Naive thymus-derived CD8-positive, alpha-beta T cell (primary cell): ENCODE measurements around the gene GNPDA2. TPM values are rescaled to one million over a fixed set of nuclear protein-coding genes. Genes with fewer than 3 reads are reported as not detected.

Experiments used
- ATAC-seq, 2 donors: fragments of 150-1000 bp; cut with Tn5 transposase in 1 of 2; sonication (Bioruptor Pico), chemical (Tn5 transposase) in 1 of 2; 1 replicate in 1 of 2; 2 replicates in 1 of 2; pipeline ENCODE4 v1.10.0; 2021; ENCODE audit warnings: mild to moderate bottlenecking in 2 of 2, moderate library complexity in 2 of 2
- POLR2A ChIA-PET: fragments of 350-600 bp; sonication (Branson Sonifier 250); formaldehyde crosslinking; loops from one replicate; lab custom pipeline; 2021; ENCODE audit warnings: antibody characterized with exemption; lab: Charles Lee
- DNase-seq, 10 donors: peaks; one replicate each; pipeline versions ENCODE4 v3.0.0 to v3.0.0-alpha.2; 2020 to 2022
- H3K27ac Mint-ChIP-seq, 10 donors: one replicate each; pipeline ENCODE4 v1.8.0; 2020 to 2022; ENCODE audit warnings: mild to moderate bottlenecking in 10 of 10, mixed read lengths in 10 of 10, moderate library complexity in 4 of 10, inconsistent platforms in 1 of 10
- H3K27me3 Mint-ChIP-seq, 5 donors: one replicate each; pipeline ENCODE4 v1.8.0; 2021 to 2022; ENCODE audit warnings: mixed read lengths in 5 of 5
- H3K36me3 Mint-ChIP-seq, 3 donors: one replicate each; pipeline ENCODE4 v1.8.0; 2020 to 2022; ENCODE audit warnings: mixed read lengths in 3 of 3, mild to moderate bottlenecking in 2 of 3, inconsistent platforms in 1 of 3
- H3K4me1 Mint-ChIP-seq, 4 donors: one replicate each; pipeline ENCODE4 v1.8.0; 2021 to 2022; ENCODE audit warnings: mixed read lengths in 4 of 4
- H3K4me3 Mint-ChIP-seq, 10 donors: one replicate each; pipeline ENCODE4 v1.8.0; 2020 to 2022; ENCODE audit warnings: mild to moderate bottlenecking in 10 of 10, mixed read lengths in 10 of 10, moderate library complexity in 6 of 10, inconsistent platforms in 1 of 10
- H3K9me3 Mint-ChIP-seq, 9 donors: one replicate each; pipeline ENCODE4 v1.8.0; 2020 to 2022; ENCODE audit warnings: mixed read lengths in 9 of 9, mild to moderate bottlenecking in 3 of 9, inconsistent platforms in 1 of 9, moderate library complexity in 1 of 9
- polyA plus RNA-seq, 3 donors: library from polyadenylated mRNA; unstranded; fragments of 300-500 nt; fragmentation: Illumina TruSeq; gene quantifications; one replicate each; pipeline ENCODE4 v1.2.3, GENCODE V29; 2021
- total RNA-seq, 8 experiments: library from RNA in 2 of 8; stranded (reverse) in 2 of 8; gene quantifications; one replicate each; pipeline ENCODE4 v1.2.3 and lab custom pipeline; 2021 to 2026

GNPDA2 gene
- total and polyA plus RNA-seq, 5 experiments from 2014 or later = 13.6 to 20.2 (median 15.3) TPM

- peak overlapping the region in 6 of 10 donors; percentile 53 to 93 (median 91) for H3K27ac Mint-ChIP-seq
- peak overlapping the region in 9 of 10 donors; percentile 81 to 97 (median 95) for H3K4me3 Mint-ChIP-seq
- no peak for ATAC-seq
- DNase-seq = no peak
- H3K27me3 Mint-ChIP-seq = peaks cover 0 to 5% (median 0%) of the 10 kb centered on the region in 5 donors
- H3K9me3 Mint-ChIP-seq = no peaks in the 10 kb centered on the region
- POLR2A ChIA-PET = interaction anchor here (1.0 to 4.2 kb wide), 2 partner anchors 11 to 49 kb away, joined by 3 to 46 read pairs; partner anchors contain the start of gene GUF1
- no peaks in the 10 kb centered on the region for H3K36me3 Mint-ChIP-seq
- peaks cover 21 to 44% (median 41%) of the 10 kb centered on the region in 4 donors for H3K4me1 Mint-ChIP-seq
These were observed 1.1 kb upstream of the GNPDA2 start for GRCh38 chr4:44727471-44727870.

GRCh38 chr4:44725726-44726037 lies 674 bp downstream of the GNPDA2 start:
- POLR2A ChIA-PET = interaction anchor here (4.2 kb wide), 1 partner anchor 47 kb away, joined by 46 read pairs; the partner anchor contains the start of gene GUF1
- Mint-ChIP-seq H3K36me3 (peaks cover 0 to 4% (median 0%) of the 10 kb centered on the region in 3 donors), H3K9me3 (no peaks in the 10 kb centered on the region), H3K27ac (peak overlapping the region; percentile 77 to 96 (median 92)), H3K27me3 (peaks cover 0 to 5% (median 0%) of the 10 kb centered on the region in 5 donors), H3K4me1 (peaks cover 24 to 55% (median 47%) of the 10 kb centered on the region in 4 donors), H3K4me3 (peak overlapping the region; percentile 81 to 97 (median 95))
- DNase-seq = no peak
- peak in 1 of 2 donors; percentile 40 for ATAC-seq

- POLR2A ChIA-PET = interaction anchor here (4.2 kb wide), 1 partner anchor 47 kb away, joined by 46 read pairs; the partner anchor contains the start of gene GUF1
- ATAC-seq = no peak
- DNase-seq = no peak
- Mint-ChIP-seq H3K9me3 (no peaks in the 10 kb centered on the region), H3K4me3 (peak overlapping the region; percentile 81 to 97 (median 95)), H3K27me3 (peaks cover 0 to under 1% (median 0%) of the 10 kb centered on the region in 5 donors), H3K27ac (peak overlapping the region in 8 of 10 donors; percentile 77 to 96 (median 92)), H3K4me1 (peaks cover 27 to 55% (median 50%) of the 10 kb centered on the region in 4 donors), H3K36me3 (peaks cover 0 to 5% (median 0%) of the 10 kb centered on the region in 3 donors)
These were observed 1.2 kb downstream of the GNPDA2 start for GRCh38 chr4:44725166-44725565.

GRCh38 chr4:44722001-44722400 lies 4.4 kb downstream of the GNPDA2 start:
- Mint-ChIP-seq H3K27me3 (no peaks in the 10 kb centered on the region), H3K4me1 (peaks cover 26 to 55% (median 52%) of the 10 kb centered on the region in 4 donors), H3K36me3 (peaks cover 0 to 5% (median 0%) of the 10 kb centered on the region in 3 donors), H3K4me3 (no peak overlapping the region), H3K27ac (no peak overlapping the region), H3K9me3 (no peaks in the 10 kb centered on the region)
- DNase-seq = no peak
- POLR2A ChIA-PET = interaction anchor here (1.0 kb wide), 1 partner anchor 44 kb away, joined by 3 read pairs; the partner anchor contains the start of gene GUF1
- no peak for ATAC-seq

DNA sequence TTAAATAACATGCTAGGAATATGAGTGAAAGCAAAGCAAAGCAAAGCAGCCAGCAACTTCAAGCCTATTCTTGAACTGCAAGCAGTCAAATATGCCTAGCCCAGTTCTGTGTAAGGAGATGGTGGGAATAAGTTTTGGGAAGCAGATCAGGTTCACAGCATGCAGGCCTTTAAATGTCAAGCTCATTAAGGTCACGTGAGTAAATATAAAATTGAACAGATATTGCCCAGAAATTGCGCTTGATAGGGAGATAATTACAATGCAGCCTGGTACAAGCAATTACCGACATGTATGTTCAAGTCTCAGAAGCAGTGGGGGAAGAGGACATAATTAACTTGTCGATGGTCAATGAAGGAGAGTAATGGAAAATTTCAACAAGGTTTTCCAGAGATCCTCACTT lies 6.0 kb downstream of the GNPDA2 start:
- Mint-ChIP-seq H3K4me1 (peaks cover 19 to 43% (median 40%) of the 10 kb centered on the region in 4 donors), H3K4me3 (no peak overlapping the region), H3K9me3 (no peaks in the 10 kb centered on the region), H3K27me3 (no peaks in the 10 kb centered on the region), H3K27ac (peak overlapping the region in 3 of 10 donors; percentile 2 to 45 (median 26)), H3K36me3 (peaks cover 0 to 10% (median 0%) of the 10 kb centered on the region in 3 donors)
- no peak for ATAC-seq
- POLR2A ChIA-PET = no interaction called here
- DNase-seq = no peak

GRCh38 chr4:44716597-44716996 lies 9.8 kb downstream of the GNPDA2 start:
- POLR2A ChIA-PET = no interaction called here

DNA sequence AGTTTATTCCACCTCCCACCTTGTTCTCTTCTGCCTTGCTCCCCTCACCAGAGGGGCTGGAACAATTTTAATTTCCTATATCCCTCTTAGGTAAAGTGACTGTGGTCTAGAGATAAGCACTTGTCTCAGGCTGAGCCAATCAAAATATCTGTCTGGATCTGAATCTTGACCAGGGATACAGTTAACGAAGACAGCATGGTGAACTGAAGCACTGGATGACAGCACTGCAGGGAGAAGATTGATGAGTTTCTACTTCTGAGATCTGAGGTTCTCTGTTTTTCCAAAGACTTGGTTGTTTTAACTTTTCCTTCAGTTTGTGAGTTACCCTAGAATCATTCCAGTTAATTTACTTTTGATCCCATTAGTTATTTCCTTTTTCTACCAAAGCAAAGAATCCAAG lies 13.2 kb downstream of the GNPDA2 start:
- DNase-seq (no peak), ATAC-seq (no peak)
- Mint-ChIP-seq H3K27me3 (no peaks in the 10 kb centered on the region), H3K36me3 (peaks cover 0 to 27% (median 3%) of the 10 kb centered on the region in 3 donors), H3K9me3 (no peaks in the 10 kb centered on the region), H3K4me3 (no peak overlapping the region), H3K27ac (peak overlapping the region in 1 of 10 donors; percentile 1), H3K4me1 (peaks cover 0 to 4% (median under 1%) of the 10 kb centered on the region in 4 donors)
- POLR2A ChIA-PET = no interaction called here

More at GRCh38 chr4:44716597-44716996, 9.8 kb downstream of the GNPDA2 start:
- no peak overlapping the region for H3K27ac Mint-ChIP-seq
- peaks cover 9 to 24% (median 18%) of the 10 kb centered on the region in 4 donors for H3K4me1 Mint-ChIP-seq
- no peak overlapping the region for H3K4me3 Mint-ChIP-seq
- H3K9me3 Mint-ChIP-seq = no peaks in the 10 kb centered on the region
- DNase-seq (no peak), ATAC-seq (no peak)
- H3K27me3 Mint-ChIP-seq = no peaks in the 10 kb centered on the region
- peaks cover 0 to 28% (median 3%) of the 10 kb centered on the region in 3 donors for H3K36me3 Mint-ChIP-seq

DNA sequence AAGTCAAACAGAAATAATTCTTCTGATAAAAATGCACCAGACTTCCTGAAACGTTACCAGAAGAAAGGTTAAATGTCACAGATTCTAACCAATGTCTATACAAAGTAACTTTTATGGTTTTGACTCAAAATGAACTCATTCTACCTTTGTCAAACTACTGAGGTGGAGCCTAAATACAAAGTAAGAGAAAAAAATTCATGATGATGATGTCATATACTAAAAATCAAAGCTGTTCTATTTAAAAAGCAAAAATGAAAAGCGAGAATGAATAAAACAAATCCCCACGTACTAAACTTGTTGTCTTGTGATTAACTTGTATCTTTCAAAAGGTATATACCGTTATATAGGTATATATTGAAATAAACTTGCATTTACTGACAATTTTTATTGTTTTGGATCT lies 21.7 kb downstream of the GNPDA2 start:
- peaks cover 0 to 59% (median 12%) of the 10 kb centered on the region in 3 donors for H3K36me3 Mint-ChIP-seq

GRCh38 chr4:44701037-44701436 lies 25.3 kb downstream of the GNPDA2 start:
- POLR2A ChIA-PET = no interaction called here
- Mint-ChIP-seq H3K27me3 (no peaks in the 10 kb centered on the region), H3K4me1 (peaks cover 0 to 2% (median 0%) of the 10 kb centered on the region in 4 donors), H3K4me3 (no peak overlapping the region), H3K9me3 (no peaks in the 10 kb centered on the region), H3K27ac (peak overlapping the region in 3 of 10 donors; percentile 16 to 71 (median 39)), H3K36me3 (peaks cover 0 to 75% (median 28%) of the 10 kb centered on the region in 3 donors)
- no peak for DNase-seq
- ATAC-seq = no peak

More for the DNA sequence above, 21.7 kb downstream of the GNPDA2 start:
- POLR2A ChIA-PET = no interaction called here
- no peak for ATAC-seq
- no peak for DNase-seq
- Mint-ChIP-seq H3K4me3 (no peak overlapping the region), H3K4me1 (no peaks in the 10 kb centered on the region), H3K27ac (no peak overlapping the region), H3K9me3 (no peaks in the 10 kb centered on the region), H3K27me3 (no peaks in the 10 kb centered on the region)

GRCh38 chr4:44700427-44700826 lies 25.9 kb downstream of the GNPDA2 start:
- POLR2A ChIA-PET = no interaction called here
- Mint-ChIP-seq H3K36me3 (peaks cover 0 to 76% (median 28%) of the 10 kb centered on the region in 3 donors), H3K27ac (peak overlapping the region in 3 of 10 donors; percentile 6 to 79 (median 57))

DNA sequence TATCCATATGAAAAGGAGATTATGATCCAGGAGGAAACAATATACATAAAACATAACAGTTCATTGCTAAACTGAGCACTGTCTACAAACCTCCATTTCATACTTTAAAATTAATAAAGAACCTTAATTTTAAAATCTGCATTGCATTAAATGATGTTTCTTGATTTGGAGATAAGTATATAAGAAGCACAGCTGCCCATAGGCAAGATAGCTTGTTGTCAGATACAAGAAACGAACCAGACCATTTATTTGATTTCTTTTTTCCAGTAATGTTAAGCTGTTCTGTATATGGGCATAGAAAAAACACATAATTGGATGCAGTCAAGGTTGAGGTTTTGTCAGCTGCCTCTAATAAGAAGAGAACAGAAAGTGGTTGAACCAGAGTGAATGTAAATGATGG lies 41.7 kb downstream of the GNPDA2 start:
- ATAC-seq = no peak
- no peaks in the 10 kb centered on the region for H3K27me3 Mint-ChIP-seq
- no peak overlapping the region for H3K4me3 Mint-ChIP-seq
- H3K9me3 Mint-ChIP-seq = no peaks in the 10 kb centered on the region
- peaks cover 6 to 72% (median 23%) of the 10 kb centered on the region in 3 donors for H3K36me3 Mint-ChIP-seq
- peak overlapping the region in 1 of 10 donors; percentile 87 for H3K27ac Mint-ChIP-seq
- no peak for DNase-seq
- POLR2A ChIA-PET = no interaction called here
- peaks cover 10 to 36% (median 28%) of the 10 kb centered on the region in 4 donors for H3K4me1 Mint-ChIP-seq

More at GRCh38 chr4:44700427-44700826, 25.9 kb downstream of the GNPDA2 start:
- no peak overlapping the region for H3K4me3 Mint-ChIP-seq
- H3K4me1 Mint-ChIP-seq = peaks cover 0 to 2% (median 0%) of the 10 kb centered on the region in 4 donors
- H3K9me3 Mint-ChIP-seq = no peaks in the 10 kb centered on the region
- no peak for DNase-seq
- ATAC-seq = no peak
- no peaks in the 10 kb centered on the region for H3K27me3 Mint-ChIP-seq

DNA sequence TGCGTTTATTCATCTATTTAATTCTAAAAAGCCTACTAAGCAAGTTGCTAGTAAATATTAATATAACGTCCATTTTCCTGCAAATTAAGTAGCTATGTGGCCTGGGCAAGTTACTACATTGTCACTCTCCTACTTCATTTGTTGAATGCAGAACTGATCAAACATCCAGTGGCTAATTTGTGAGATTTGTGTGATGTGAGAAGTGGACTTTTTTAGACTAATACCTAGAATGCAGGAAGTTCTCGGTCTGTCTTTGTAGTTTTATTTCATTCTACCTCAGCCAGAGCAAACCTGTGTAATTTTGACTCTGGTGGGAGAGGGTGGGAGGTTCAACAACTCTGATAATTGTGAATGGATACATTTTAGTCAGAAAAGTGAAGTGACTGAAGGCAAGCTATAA lies 47.3 kb downstream of the GNPDA2 start:
- H3K27me3 Mint-ChIP-seq = no peaks in the 10 kb centered on the region
- peaks cover 15 to 45% (median 34%) of the 10 kb centered on the region in 4 donors for H3K4me1 Mint-ChIP-seq
- peak overlapping the region; percentile 97 to 100 (median 100) for H3K27ac Mint-ChIP-seq
- ATAC-seq = no peak
- peaks cover 0 to 22% (median 3%) of the 10 kb centered on the region in 3 donors for H3K36me3 Mint-ChIP-seq
- peak overlapping the region; percentile 93 to 100 (median 97) for H3K4me3 Mint-ChIP-seq
- DNase-seq = no peak
- POLR2A ChIA-PET = interaction anchor here (0.7 to 2.3 kb wide), 3 partner anchors 15 to 52 kb away, joined by 3 to 46 read pairs (median 5); partner anchors contain the start of gene GNPDA2
- H3K9me3 Mint-ChIP-seq = no peaks in the 10 kb centered on the region
